GM12891 (cell line): Measurements from ENCODE around the gene UVSSA.

Experiments
- PAX5 ChIP-seq: IDR thresholded peaks from 2 replicates; pipeline ENCODE4 v1.6.1; 2011; ENCODE audit warnings: low read length, moderate library complexity, mild to moderate bottlenecking; ENCODE audit not compliant: insufficient read depth, severe bottlenecking
- POLR2A ChIP-seq: IDR thresholded peaks from 2 replicates; pipeline ENCODE4 v1.6.1; 2011; ENCODE audit warnings: low read depth, low read length, control low read depth
- POLR2AphosphoS5 ChIP-seq: IDR thresholded peaks from 2 replicates; pipeline ENCODE4 v1.6.1; 2011; ENCODE audit warnings: low read depth, low read length, control low read depth
- POU2F2 ChIP-seq: IDR thresholded peaks from 2 replicates; pipeline ENCODE4 v1.6.1; 2011; ENCODE audit warnings: low read depth, mild to moderate bottlenecking, control low read depth, low read length, moderate library complexity
- SPI1 ChIP-seq: IDR thresholded peaks from 2 replicates; pipeline ENCODE4 v1.6.1; 2011; ENCODE audit warnings: low read depth, low read length, control low read depth
- TAF1 ChIP-seq: IDR thresholded peaks from 2 replicates; pipeline ENCODE4 v1.6.1; 2011; ENCODE audit warnings: low read depth, low read length, control low read depth

DNA sequence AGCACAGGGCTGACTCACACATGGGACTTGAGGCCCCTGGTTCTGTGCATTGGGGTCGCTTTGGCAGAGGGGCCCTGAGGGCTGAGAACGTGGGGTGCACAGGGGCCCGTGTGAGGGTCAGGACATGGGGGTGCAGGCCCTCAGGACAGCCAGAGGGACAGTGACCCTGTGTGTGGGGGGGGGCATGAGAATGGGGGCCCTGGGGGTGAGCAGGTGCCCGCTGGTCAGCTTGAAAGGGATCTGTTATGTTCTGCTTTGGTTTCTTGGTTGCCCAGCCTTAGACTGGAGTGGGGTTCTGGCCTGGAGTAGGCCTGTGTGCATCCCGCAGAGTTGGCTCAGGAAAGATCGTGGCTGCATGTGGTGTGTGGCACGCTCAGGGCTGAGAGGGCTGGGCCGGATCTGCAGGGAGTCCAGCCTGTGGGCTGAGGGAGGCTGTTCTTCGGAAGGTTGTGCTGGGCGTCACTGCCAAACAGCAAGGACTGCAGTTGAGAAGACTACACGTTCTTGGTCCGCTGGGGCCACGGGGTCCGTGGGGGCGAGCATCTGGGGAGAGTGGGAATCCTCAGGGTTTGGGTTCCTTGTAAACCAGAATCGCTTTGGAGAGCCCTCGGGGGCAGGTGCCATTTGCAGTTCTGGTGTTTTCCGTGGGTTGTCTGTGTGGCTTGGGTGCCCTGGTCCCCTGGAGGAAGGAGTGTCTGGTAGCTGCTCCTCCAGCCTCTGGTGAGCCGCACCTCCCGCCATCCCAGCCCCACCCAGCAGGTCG, 15.2 kb upstream of the UVSSA start:
- TF ChIP-seq POLR2A = no peak
- TF ChIP-seq POLR2AphosphoS5 = no peak
- TF ChIP-seq TAF1 = no peak
- TF ChIP-seq SPI1 = no peak
- no peak for TF ChIP-seq POU2F2
- no peak for TF ChIP-seq PAX5
